Measurements from ENCODE around the gene MAML2. TPM values are rescaled to one million over a fixed set of nuclear protein-coding genes. Genes with fewer than 3 reads are reported as not detected.

Gene MAML2
- total RNA-seq, 4 donors from 2014 or later = 34.2 to 49.8 (median 44.4) TPM

GRCh38 chr11:96130061-96130620 lies 212.9 kb downstream of the MAML2 start:
- no peak for TF ChIP-seq CTCF (IDR thresholded peaks at IDR 0.05)
- no peak for DNase-seq (ENCODE audit: low spot score)
- peak; percentile 57 for ATAC-seq (ENCODE audit: low FRiP score)

GRCh38 chr11:96127596-96127959 lies 215.4 kb downstream of the MAML2 start:
- no peak for ATAC-seq (ENCODE audit: low FRiP score)
- DNase-seq (ENCODE audit: low spot score) = no peak
- no peak for TF ChIP-seq CTCF (IDR thresholded peaks at IDR 0.05)

GRCh38 chr11:96126917-96127595 lies 215.9 kb downstream of the MAML2 start:
- DNase-seq (ENCODE audit: low spot score) = no peak
- TF ChIP-seq CTCF (IDR thresholded peaks at IDR 0.05) = no peak
- no peak for ATAC-seq (ENCODE audit: low FRiP score)

- DNase-seq (ENCODE audit: low spot score) (no peak), ATAC-seq (ENCODE audit: low FRiP score) (peak; percentile 90)
- TF ChIP-seq CTCF (IDR thresholded peaks at IDR 0.05) = no peak
These were observed 217.6 kb downstream of the MAML2 start for GRCh38 chr11:96125400-96125799.

GRCh38 chr11:96124155-96124554 lies 218.8 kb downstream of the MAML2 start:
- DNase-seq (ENCODE audit: low spot score) = no peak
- ATAC-seq (ENCODE audit: low FRiP score) = peak; percentile 71
- TF ChIP-seq CTCF (IDR thresholded peaks at IDR 0.05) = no peak

- ATAC-seq (ENCODE audit: low FRiP score) = no peak
- no peak for TF ChIP-seq CTCF (IDR thresholded peaks at IDR 0.05)
These were observed 219.7 kb downstream of the MAML2 start for GRCh38 chr11:96123301-96123700.

GRCh38 chr11:96122601-96123074 lies 220.4 kb downstream of the MAML2 start:
- no peak for TF ChIP-seq CTCF (IDR thresholded peaks at IDR 0.05)
- no peak for ATAC-seq (ENCODE audit: low FRiP score)

More at GRCh38 chr11:96123301-96123700, 219.7 kb downstream of the MAML2 start:
- no peak for DNase-seq (ENCODE audit: low spot score)

More at GRCh38 chr11:96122601-96123074, 220.4 kb downstream of the MAML2 start:
- no peak for DNase-seq (ENCODE audit: low spot score)

Data from omental fat pad (tissue), 4 donors.